ES-I3 (cell line): Measurements from ENCODE around the gene EIF5A.

Experiments used
- H3K36me3 ChIP-seq: 2 replicates; pipeline ENCODE4 v1.6.1; 2013; ENCODE audit warnings: mild to moderate bottlenecking, low read length, control low read depth, moderate library complexity; ENCODE audit not compliant: insufficient read depth
- H3K4me1 ChIP-seq: 2 replicates; pipeline ENCODE4 v1.6.1; 2013; ENCODE audit warnings: mild to moderate bottlenecking, control low read depth, low read length; ENCODE audit not compliant: insufficient read depth
- H3K9ac ChIP-seq: 2 replicates; pipeline ENCODE4 v1.6.1; 2013; ENCODE audit warnings: low read depth, mild to moderate bottlenecking, low read length, moderate library complexity
- H3K9me3 ChIP-seq: 2 replicates; pipeline ENCODE4 v1.6.1; 2013; ENCODE audit warnings: mild to moderate bottlenecking, low read length, moderate library complexity; ENCODE audit not compliant: control insufficient read depth, insufficient read depth

Gene EIF5A

DNA sequence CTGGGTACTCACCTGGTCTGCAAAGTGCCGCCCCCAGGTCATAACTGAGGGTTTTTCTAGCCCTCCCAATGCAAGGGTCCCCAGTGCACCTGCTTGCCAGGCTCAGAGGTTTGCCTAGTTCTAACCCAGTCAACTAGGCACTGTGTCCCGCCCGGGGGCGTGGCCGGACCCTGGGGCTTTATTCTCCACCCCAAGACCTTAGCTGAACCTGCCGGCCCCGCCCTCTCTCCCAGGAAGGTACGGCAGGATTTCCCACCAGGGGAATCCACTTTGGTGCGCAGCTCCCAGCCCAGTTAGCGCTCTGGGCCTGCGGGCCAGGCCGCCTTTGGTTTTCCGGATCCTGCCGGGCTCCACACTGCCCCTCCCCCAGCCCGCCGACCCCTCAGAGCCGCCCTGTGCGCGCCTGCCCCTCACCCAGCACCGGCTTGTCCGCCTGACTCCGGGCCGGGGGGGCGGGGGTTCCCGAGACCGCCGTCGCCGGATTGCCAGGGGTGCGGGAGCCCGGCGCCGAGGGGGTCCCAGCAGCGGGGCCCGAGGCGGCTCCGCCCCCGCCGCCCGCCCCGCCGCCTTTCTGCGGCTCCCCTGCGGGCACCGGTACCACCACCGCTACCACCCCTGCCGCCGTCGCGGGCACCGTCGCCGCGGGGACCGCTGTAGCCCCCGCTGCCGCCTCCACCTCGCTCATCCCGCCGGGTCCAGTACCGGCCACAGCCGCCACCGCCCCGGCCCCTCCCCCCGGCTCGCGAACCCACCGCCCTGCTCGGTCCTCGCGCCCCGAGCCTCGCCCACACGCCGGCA lies 13.4 kb upstream of the EIF5A start:
- H3K9ac ChIP-seq = peak overlapping the region; percentile 46; the same call in 1 of the 2 replicates

DNA sequence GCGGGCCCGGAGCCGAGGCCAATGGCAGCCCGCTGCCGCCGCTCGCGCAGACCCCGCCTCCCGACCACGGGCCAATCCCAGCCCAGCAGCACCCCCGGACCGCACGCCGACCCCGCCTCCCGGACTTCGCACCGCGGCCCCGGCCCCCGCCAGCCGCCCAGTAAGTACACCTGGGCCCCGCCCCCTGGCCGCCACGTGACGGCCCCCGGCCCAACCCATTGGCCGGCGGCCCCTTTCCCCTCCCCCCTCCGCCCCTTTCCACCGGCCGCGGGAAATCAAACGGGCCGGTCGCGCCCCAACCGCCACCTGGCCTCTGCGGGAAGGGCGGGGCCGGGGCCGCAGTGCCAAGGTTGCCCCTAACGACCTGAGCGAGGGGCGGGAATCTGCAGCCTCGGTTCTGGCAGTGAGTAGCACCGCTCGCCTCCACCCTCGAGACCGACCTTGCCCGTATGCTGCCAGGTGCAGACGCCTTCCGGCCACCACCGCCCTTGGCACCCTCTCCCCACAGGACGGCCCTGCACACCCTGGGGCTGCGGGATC lies 12.7 kb upstream of the EIF5A start, which contains the start of gene YBX2:
Gene YBX2 (minus strand): TSS at position 26 of the 540 bp plus-strand sequence. CDS start 139 bp downstream, outside the sequence.
- Histone ChIP-seq H3K9ac (peak within 1 kb of the TSS; percentile 56), H3K4me1 (peaks cover 18% of the 10 kb centered on the region), H3K36me3 (no peaks in the 10 kb centered on the region), H3K9me3 (no peaks in the 10 kb centered on the region)

More for the DNA sequence above, 13.4 kb upstream of the EIF5A start:
- Histone ChIP-seq H3K9me3 (no peaks in the 10 kb centered on the region), H3K4me1 (peaks cover 18% of the 10 kb centered on the region), H3K36me3 (no peaks in the 10 kb centered on the region)

DNA sequence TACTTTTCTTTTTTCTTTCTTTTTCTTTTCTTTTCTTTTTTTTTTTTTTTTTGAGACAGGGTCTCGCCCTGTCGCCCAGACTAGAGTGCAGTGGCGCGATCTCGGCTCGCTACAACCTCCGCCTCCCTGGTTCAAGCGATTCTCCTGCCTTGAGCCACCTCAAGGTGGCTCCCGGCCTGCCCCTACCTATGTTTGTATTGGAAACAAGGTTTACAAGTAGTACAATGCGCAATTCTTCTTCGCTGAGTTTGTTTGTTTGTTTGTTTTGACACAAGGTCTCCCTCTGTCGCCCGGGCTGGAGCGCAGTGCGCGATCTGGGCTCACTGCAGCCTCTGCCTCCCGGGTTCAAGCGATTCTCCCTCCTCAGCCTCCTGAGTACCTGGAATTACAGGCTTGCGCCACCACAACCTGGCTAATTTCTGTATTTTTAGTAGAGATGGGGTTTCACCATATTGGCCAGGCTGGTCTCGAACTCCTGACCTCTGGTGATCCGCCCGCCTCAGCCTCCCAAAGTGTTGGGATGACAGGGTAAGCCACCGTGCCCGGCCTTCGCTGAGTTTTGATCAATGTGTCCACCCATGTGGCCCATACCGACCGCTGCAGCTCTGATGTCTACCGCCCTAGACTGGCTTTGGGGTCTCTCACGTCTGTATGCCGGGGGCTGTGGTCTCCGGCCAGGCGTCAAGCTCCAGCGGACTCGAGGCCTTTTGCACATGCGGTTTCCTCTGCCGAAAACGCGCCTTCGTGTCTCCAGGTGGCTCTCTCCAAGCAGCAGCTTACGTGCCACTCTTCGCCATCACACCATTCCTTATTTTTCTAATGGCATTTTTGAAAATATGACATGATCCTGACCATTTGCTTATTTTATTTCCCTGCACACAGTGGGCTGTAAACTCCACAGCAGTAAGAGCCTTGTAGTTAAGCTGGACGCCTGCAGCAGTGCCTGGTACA lies 11.9 kb upstream of the EIF5A start:
- H3K36me3 ChIP-seq = no peaks in the 10 kb centered on the region
- H3K4me1 ChIP-seq = peaks cover 18% of the 10 kb centered on the region
- peak overlapping the region; percentile 56; the same call in 1 of the 2 replicates for H3K9ac ChIP-seq
- H3K9me3 ChIP-seq = no peaks in the 10 kb centered on the region

DNA sequence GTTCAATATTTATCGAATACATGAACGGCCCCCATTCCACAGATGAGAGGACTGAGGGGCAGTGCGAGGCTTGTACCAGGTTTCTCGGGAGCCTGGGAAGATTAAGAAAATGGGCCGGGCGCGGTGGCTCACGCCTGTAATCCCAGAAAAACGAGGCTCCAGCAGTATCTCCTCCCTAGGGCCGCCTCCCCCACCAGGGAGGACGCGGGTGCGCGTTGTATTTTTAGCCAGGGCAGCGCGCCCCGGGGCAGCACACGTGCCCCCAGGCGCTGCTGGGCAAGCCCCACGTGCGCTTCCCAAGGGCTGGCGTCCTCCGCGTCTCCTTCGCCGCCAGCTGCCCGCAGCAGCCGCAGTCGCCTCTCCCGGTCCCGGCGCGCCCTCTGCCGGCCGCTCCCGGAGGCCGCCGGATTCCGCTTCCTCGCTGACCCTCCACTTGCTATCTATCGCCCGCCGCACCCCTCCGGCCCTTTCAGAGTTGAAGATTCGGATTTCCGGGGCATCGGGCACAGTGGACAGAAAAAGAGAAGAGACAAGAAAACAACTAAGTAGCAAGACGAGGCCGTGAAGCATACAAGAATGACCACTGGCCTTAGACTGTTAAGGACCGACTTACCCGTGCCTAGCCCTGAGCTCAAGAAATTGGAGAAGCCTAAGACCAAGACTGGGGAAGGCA lies 11.1 kb upstream of the EIF5A start:
- Histone ChIP-seq H3K36me3 (no peaks in the 10 kb centered on the region), H3K9ac (peak overlapping the region; percentile 7; the same call in 1 of the 2 replicates), H3K4me1 (peaks cover 18% of the 10 kb centered on the region)

DNA sequence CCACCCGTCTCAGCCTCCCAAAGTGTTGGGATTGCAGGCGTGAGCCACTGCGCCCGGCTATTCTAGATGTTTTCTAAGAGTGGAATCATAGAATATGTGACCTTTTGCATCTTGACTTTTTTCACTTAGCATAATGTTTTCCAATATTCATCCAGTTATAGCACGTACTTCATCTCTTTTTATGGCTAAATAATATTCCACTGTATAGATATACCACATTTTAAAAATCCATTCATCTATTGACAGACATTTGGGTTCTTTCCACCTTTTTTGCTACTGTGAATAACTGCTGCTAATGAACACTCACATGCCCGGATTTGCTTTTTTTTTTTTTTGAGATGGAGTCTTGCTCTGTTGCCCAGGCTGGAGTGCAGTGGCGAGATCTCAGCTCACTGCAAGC lies 3.2 kb upstream of the EIF5A start:
- no peaks in the 10 kb centered on the region for H3K36me3 ChIP-seq
- no peaks in the 10 kb centered on the region for H3K9me3 ChIP-seq
- peaks cover 2% of the 10 kb centered on the region; the same call in 1 of the 2 replicates for H3K4me1 ChIP-seq
- H3K9ac ChIP-seq = no peak overlapping the region

More for the DNA sequence above, 11.1 kb upstream of the EIF5A start:
- H3K9me3 ChIP-seq = no peaks in the 10 kb centered on the region

DNA sequence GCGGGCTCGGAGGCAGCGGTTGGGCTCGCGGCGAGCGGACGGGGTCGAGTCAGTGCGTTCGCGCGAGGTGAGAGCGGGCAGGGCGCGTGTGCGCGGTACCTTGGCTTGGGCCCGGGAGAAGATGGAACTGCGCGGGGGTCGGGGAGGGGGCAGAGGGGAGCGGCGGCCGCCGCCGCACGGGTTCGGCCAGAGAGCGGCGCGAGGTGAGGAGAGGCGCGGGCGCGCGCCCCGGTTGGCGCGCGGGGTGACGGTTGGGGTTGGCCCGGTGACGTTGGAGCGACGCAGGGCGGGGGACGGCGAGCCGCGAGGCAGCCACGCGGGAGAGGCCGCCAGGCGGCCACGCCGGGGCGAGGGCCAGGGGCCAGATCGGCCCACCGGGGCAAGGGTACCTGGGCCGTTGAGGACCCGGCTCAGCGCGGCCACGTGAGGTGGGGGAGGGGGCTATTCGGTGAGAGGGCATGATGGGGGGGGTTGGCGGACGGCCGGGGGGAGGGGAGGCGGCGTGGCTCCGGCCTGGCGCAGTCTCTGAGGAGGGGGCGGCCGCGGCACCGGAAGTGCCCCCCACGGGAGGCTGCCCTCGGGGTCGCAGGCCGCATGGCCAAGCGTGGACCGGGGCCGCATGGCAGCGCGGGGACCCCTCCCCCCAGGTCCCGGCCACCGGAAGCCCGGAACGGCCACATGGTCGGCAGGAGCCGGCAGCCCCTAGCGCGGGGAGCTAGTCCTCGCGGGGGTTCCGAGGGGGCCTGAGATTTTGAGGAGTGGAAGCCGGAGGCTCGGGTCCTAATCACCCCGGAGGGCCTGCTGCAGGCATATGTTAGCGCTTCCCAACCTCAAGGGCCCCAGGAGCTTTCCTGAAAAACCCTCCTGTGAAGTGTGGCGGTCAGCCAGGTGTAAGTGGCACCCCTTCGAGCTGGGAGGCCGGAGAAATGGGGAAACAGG lies 527 bp downstream of the EIF5A start:
- Histone ChIP-seq H3K4me1 (peaks cover 5% of the 10 kb centered on the region; the same call in 1 of the 2 replicates), H3K36me3 (peaks cover 27% of the 10 kb centered on the region), H3K9me3 (no peaks in the 10 kb centered on the region), H3K9ac (peak overlapping the region; percentile 98)

DNA sequence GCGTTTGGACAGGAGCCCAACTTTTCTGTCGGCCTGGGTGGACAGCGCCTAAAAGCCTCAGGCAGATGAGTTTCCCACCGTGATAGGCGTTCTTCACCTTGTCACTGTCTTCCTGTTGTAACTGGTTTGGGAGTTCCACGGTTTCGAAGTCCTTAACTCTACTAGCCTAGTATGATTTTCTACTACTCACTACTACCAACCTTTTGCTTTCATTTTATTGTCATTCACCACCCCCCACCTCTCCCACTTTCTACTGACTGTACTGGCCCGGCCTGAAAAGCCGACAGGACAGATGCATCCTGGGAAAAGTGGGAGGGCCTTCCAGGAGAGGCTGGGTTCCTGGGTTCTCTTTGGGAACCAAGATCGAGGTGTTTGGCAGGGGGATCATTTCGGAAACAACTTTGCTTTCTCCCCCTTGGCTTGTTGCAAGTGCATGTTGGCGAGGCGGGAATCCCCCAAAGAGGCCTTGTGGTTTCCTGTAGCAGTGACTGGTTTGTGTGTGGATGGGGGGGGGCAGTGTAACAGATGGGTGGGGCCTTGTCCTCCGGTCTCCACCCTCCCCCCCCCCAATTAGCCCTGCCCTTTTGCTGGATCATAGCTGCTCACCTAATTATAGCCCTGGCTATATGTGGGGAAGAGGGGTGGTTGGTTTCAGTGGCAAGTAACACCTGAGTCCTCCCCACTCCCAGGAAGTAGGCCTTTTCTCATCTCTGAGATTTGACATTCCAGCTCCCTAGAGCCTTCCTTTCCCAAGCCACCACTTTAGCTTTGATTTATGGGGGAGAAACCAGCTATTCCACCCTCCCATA lies 1.4 kb downstream of the EIF5A start:
- Histone ChIP-seq H3K9ac (peak overlapping the region; percentile 98), H3K9me3 (no peaks in the 10 kb centered on the region), H3K4me1 (peaks cover 5% of the 10 kb centered on the region), H3K36me3 (peaks cover 27% of the 10 kb centered on the region)

DNA sequence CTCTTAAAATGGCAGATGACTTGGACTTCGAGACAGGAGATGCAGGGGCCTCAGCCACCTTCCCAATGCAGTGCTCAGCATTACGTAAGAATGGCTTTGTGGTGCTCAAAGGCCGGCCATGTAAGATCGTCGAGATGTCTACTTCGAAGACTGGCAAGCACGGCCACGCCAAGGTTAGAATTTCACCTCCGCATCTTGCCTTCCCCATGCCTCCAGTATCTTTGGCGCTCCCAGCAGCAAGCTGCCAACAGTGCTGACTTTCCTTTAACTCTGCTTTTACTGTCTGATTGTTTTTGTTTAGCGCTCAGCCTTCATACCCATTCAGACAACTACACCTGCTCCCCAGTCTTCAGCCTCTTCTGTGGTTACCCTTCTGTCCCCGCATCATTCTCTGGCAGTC lies 2.2 kb downstream of the EIF5A start:
- H3K36me3 ChIP-seq = peaks cover 27% of the 10 kb centered on the region
- no peaks in the 10 kb centered on the region for H3K9me3 ChIP-seq
- H3K9ac ChIP-seq = no peak overlapping the region

DNA sequence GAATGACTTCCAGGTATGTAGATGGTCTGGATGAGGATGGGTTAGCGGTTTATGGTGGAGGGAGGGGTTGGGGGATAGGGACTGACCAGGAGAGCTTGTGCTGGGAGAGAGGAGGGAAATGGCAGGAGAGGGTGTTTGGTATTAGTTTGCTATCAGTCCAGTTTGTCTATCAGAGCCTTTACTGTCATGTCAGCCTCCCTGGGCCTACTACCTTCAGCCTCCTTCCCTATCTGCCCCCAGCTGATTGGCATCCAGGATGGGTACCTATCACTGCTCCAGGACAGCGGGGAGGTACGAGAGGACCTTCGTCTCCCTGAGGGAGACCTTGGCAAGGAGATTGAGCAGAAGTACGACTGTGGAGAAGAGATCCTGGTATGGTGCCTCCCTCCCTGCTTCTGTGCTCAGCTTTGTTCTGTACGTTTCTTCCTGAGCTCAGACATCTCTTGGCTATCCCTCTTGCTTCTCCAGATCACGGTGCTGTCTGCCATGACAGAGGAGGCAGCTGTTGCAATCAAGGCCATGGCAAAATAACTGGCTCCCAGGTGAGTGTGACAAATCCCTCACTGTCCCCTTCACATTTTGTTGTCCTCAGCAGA lies 3.8 kb downstream of the EIF5A start:
- peaks cover 27% of the 10 kb centered on the region for H3K36me3 ChIP-seq
- H3K9me3 ChIP-seq = no peaks in the 10 kb centered on the region
- H3K9ac ChIP-seq = no peak overlapping the region
- H3K4me1 ChIP-seq = peaks cover 5% of the 10 kb centered on the region

More for the DNA sequence above, 2.2 kb downstream of the EIF5A start:
- H3K4me1 ChIP-seq = peaks cover 5% of the 10 kb centered on the region

DNA sequence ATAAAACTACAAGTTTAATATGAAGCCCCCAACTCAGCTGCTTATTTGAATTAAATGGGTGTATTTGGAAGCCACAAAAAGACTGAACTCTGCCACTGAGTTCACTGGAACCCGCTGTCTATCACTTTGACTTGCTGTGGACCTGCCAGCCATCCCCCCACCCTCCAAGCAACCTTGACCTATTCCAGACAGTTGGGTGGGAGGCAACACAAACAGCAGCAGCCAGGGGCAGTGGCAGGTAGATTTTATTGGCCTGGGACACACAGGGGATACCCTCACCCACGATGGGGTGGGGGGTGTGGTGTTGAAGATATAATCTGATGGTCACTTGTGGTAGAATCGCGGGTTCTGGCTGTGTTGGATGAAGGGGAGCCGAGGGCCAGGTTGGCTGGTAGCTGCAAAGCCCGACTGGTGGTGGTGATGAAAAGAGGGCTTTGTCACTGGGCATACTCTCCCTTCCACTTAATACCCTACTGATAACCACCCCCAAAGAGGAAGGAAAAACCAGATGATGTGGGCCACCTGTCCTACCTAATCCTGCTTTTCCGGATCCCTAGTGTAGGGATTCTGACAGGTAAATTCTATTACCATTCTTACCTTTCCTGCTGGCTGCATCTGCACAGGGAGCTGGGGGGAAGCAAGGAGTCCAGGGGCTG lies 5.1 kb downstream of the EIF5A start:
- H3K36me3 ChIP-seq = peaks cover 32% of the 10 kb centered on the region

DNA sequence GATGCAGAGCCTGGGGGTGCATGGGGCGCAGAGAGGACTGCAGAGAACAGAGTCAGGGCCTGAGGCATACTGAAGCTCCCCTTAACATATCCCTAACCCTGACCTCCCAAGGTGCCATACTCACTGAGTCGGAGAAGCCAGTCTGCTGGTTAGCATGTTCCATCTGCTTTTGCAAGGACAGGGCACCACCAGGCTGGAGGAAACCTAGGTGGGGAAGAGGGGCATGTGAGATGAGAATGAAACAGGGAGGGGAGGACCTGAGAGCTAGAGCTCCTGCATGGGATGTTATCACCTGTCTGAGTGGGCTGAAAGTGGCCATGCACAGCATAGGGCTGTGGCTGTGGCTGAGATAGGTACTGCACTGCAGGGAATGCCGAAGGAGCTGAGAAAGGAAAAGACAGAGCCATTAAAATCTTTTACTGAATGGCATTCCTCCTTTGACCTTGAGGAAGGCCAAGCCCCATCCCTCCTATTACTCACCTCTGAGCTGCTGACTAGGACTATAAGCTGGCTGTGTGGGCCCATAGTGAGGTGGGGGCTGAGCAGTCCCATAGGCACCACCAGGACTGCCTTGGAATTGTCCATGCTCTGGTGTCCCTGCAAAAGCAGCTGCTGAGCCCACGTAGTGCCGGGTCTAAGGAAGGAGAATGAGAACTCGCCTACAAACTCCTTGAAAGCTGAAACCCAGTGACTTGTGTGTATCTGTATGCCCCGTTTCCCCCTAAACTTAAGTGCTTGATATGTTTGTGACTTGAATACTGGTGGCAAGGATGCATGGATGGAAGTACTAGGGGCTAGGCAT lies 5.9 kb downstream of the EIF5A start:
- Histone ChIP-seq H3K9me3 (no peaks in the 10 kb centered on the region), H3K4me1 (peaks cover 5% of the 10 kb centered on the region), H3K36me3 (peaks cover 37% of the 10 kb centered on the region)

More for the DNA sequence above, 5.1 kb downstream of the EIF5A start:
- no peaks in the 10 kb centered on the region for H3K9me3 ChIP-seq
- peaks cover 5% of the 10 kb centered on the region for H3K4me1 ChIP-seq
- H3K9ac ChIP-seq = no peak overlapping the region

More for the DNA sequence above, 5.9 kb downstream of the EIF5A start:
- no peak overlapping the region for H3K9ac ChIP-seq
